Measurements from ENCODE around the gene IFT20. TPM values are rescaled to one million over a fixed set of nuclear protein-coding genes. Genes with fewer than 3 reads are reported as not detected.
A peak's percentile ranks its signal among the peaks of the same experiment; 100 is the strongest.

Gene IFT20
- total and polyA plus RNA-seq, 2 of the 13 experiments (the other 11 are each of a cell fraction or from before 2014, with no cell fraction given), result 28.0 to 37.8 TPM

GRCh38 chr17:28379814-28380801 is 44.8 kb upstream of the IFT20 start (continued):
- TF ChIP-seq NFKBIZ (CRISPR knock-in tag; IDR thresholded peaks at IDR 0.05) (0 out of 2 replicates have a peak, but pooled peaks have one; percentile 23), ZNF615 (CRISPR knock-in tag; IDR thresholded peaks at IDR 0.05; ENCODE audit: borderline replicate concordance) (no peak), ZNF34 (CRISPR knock-in tag; IDR thresholded peaks at IDR 0.05; ENCODE audit: borderline replicate concordance) (no peak), CBX2 (IDR thresholded peaks at IDR 0.05; ENCODE audit: low read depth, low read length) (no peak), CBX2 (CRISPR knock-in tag; IDR thresholded peaks at IDR 0.05; ENCODE audit: low read depth) (no peak), PLRG1 (conservative IDR thresholded peaks at IDR 0.05) (no peak), ZBTB44 (CRISPR knock-in tag; IDR thresholded peaks at IDR 0.05) (no peak), ZBTB21 (CRISPR knock-in tag; IDR thresholded peaks at IDR 0.05) (0 out of 2 replicates have a peak, but pooled peaks have one; percentile 32), SNAPC2 (CRISPR knock-in tag; IDR thresholded peaks at IDR 0.05) (no peak), ZFP41 (CRISPR knock-in tag; IDR thresholded peaks at IDR 0.05; ENCODE audit: borderline replicate concordance) (no peak), TFDP2 (CRISPR knock-in tag; IDR thresholded peaks at IDR 0.05) (no peak), HDAC2 (CRISPR knock-in tag; IDR thresholded peaks at IDR 0.05) (peak; percentile 46; the same call in 1 of the 2 replicates), ZNF740 (CRISPR knock-in tag; IDR thresholded peaks at IDR 0.05) (no peak), MEIS2 (CRISPR knock-in tag; IDR thresholded peaks at IDR 0.05) (no peak), HOXA3 (CRISPR knock-in tag; IDR thresholded peaks at IDR 0.05) (peak; percentile 35; the same call in 1 of the 2 replicates), ZNF724P (CRISPR knock-in tag; IDR thresholded peaks at IDR 0.05; ENCODE audit: borderline replicate concordance) (no peak), ZBTB42 (CRISPR knock-in tag; IDR thresholded peaks at IDR 0.05) (no peak), ZNF558 (CRISPR knock-in tag; IDR thresholded peaks at IDR 0.05; ENCODE audit: borderline replicate concordance) (no peak), XBP1 (CRISPR knock-in tag; IDR thresholded peaks at IDR 0.05) (no peak), ZNF768 (CRISPR knock-in tag; IDR thresholded peaks at IDR 0.05) (no peak), IRF2 (CRISPR knock-in tag; IDR thresholded peaks at IDR 0.05) (no peak), ZNF597 (CRISPR knock-in tag; IDR thresholded peaks at IDR 0.05) (no peak), ZNF746 (CRISPR knock-in tag; IDR thresholded peaks at IDR 0.05) (no peak), TCF7 (IDR thresholded peaks at IDR 0.05; ENCODE audit: low read depth) (no peak), HCFC1 (IDR thresholded peaks at IDR 0.05; ENCODE audit: low read depth, low read length) (no peak), JUN (CRISPR knock-in tag; IDR thresholded peaks at IDR 0.05) (0 out of 2 replicates have a peak, but pooled peaks have one; percentile 40)
- TF ChIP-seq, protein P1, sequence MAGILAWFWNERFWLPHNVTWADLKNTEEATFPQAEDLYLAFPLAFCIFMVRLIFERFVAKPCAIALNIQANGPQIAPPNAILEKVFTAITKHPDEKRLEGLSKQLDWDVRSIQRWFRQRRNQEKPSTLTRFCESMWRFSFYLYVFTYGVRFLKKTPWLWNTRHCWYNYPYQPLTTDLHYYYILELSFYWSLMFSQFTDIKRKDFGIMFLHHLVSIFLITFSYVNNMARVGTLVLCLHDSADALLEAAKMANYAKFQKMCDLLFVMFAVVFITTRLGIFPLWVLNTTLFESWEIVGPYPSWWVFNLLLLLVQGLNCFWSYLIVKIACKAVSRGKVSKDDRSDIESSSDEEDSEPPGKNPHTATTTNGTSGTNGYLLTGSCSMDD (CRISPR knock-in tag; IDR thresholded peaks at IDR 0.05), result no peak

Data from HepG2 (cell line).